Fibroblast of the conjunctiva (primary cell): Measurements from ENCODE around the gene SYCP2.

ENCODE experiments used
- DNase-seq: peaks from one replicate; pipeline ENCODE4 v3.0.0-alpha.2; 2010; ENCODE audit warnings: low read depth

SYCP2 gene

GRCh38 chr20:59835448-59836395 is 97.7 kb downstream of the SYCP2 start:
- no peak for DNase-seq

DNA sequence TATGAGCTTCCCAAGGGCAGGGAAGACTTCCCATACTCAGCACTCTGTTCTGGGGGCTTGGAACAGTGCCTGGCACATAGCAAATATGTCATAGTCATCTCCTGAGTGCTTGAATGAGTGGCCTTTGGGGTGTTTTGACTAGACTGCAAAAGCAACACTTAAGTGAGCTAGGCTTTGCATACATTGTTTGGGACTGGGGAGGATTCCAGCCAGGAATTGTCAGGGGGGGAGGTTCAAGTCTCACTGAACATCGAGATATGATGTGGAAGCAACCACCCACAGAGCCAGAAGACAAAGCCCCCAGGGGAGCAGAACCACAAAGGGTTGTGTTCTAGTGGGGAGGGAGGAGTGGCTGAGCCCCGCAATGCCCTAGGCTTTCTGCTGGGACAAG is 98.4 kb downstream of the SYCP2 start:
- DNase-seq = no peak

DNA sequence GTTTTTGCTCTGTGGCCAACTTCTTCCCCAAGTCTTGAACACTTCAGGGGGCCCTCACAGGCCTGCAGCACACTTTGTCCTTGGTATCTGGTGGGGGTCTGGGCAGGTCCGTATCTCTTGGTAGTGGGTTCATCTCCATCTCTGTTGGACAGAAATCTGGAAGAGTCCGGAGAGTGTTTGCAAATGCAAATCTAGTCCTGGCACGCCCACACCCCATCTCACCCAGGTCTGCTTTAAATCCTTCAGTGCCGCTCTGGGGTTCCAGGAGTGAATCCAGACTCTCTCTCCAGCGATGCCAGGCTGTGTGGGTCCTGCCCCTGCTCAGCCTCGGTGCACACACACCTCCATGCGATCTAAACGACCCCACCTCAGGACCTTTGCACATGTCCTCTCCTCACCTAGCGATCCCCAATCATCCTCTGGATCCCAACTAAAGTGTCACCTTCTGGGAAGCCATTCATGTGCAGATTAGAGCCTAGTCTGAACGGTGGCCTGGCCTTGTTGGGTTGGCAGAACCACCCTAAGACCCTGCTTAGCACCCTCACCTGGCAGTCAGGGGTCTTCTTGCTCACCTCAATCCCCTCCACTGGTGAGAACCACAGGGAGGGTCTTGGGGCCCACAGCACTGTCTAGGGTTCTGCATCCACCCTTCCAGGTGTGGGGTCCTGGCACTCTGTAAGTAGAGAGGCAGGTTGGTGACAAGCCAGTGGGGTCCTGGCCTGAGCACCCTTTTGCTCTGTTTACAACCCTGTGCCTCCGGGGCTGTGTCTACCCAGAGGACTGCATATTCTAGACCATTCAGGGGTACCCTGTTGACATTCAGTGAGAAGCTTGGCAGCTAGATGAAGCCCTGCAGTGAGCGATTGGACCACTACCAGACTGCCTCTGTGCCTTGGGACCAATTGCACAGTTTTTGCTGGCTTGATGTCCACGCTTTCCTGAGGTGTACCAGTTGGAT is 100.8 kb downstream of the SYCP2 start:
- DNase-seq = no peak

DNA sequence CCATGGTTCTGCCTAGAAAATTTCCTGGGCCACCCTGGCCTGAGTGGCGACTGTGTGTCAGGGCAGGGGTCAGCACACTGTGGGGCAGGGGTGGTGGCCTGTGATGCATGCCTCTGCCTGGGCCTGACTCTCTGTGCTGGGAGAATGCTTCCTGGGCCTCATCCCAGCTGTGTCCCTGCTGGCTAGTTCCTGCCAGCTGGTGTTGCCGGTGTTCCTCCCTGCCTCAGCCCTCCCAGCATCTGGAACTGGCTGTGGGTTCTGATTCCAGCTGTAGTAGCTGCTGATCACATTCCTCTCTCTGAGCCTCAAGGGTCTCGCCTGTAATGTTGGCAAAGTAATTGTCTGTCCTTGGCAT is 101.5 kb downstream of the SYCP2 start:
- no peak for DNase-seq

GRCh38 chr20:59831024-59831915 is 102.2 kb downstream of the SYCP2 start:
- DNase-seq = no peak

- no peak for DNase-seq
These were observed 102.8 kb downstream of the SYCP2 start for GRCh38 chr20:59830665-59831023.

GRCh38 chr20:59829786-59830664 is 103.4 kb downstream of the SYCP2 start:
- no peak for DNase-seq

DNA sequence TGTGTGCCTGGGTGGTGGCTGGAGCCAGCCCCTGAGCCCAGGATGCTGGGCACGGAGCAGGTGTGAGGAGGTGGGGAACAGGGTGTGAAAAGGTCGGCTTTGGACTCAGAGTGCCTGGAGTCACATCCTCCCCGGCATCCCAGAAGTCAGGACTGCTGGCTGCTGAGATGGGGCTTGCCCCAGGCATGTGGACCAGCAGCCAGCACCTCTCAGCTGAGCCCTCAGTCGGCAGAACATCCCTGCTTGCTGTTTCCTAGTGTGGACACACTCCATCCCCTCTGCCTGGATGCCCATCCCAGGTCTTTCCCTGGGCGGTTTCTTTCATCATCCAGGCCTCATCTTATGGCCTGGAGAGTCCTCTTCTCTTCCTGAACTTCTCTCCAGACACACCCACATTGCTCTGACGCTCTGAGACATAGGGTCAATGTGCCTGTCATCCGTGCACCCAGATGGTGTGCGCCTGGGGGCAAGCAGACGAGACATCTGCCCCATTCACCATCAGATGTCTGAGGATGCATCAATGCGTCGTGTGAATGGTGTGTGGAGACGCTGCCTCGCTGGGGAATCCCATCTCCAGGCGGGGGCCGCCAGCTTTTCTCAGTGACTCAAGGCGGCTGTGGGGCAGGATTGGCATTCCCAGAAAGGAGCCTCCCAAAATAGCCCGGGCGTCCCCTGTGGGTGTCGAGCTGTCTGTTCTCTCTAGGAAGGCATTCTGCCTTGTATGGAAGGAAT is 104.2 kb downstream of the SYCP2 start:
- DNase-seq = no peak

GRCh38 chr20:59828125-59829053 is 105.0 kb downstream of the SYCP2 start:
- no peak for DNase-seq

DNA sequence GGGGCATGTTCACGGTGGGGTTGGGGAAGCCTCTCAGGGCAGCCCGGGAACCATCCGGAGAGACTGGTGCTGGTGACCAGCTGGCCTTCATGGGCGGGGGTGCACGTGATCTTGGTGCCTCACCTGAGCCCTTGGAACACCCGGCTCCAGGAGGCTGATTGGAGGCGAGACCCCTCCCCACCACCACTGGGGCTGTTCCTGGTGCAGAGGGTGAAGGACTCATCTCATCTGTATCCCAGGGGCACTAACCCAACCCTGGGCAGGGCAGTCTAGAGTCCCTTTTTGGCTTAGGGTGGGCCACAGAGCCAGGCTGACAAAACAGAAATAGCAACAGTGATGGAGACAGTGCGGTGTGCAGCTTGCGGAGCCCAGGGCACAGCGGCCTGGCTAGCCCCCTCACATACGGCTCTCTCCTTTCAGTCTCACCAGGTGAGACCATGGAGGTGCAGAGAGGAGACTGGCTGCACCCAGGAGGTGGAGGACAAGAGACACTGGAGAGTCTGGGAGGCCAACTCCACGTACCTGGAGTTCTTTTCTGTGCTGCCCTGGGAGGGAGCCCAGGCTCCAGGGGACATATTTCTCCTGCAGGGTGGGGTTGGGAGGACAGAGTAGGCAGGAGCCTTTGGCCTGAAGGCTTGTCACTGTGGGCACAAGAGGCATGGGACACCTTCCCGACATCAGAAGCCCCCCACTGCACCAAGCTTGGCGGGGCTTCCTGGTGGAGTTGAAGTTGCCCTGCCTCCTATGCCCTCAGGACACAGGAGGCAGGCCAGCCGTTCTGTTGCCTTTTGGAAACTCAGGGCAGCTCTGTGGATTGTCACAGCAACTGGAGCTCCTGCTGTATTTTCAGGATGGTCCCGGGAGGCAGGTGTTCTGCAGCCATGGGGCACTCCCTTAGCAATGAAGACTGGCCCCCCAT is 106.0 kb downstream of the SYCP2 start:
- no peak for DNase-seq

GRCh38 chr20:59825944-59826759 is 107.3 kb downstream of the SYCP2 start:
- no peak for DNase-seq

GRCh38 chr20:59825563-59825920 is 107.9 kb downstream of the SYCP2 start:
- DNase-seq = no peak

DNA sequence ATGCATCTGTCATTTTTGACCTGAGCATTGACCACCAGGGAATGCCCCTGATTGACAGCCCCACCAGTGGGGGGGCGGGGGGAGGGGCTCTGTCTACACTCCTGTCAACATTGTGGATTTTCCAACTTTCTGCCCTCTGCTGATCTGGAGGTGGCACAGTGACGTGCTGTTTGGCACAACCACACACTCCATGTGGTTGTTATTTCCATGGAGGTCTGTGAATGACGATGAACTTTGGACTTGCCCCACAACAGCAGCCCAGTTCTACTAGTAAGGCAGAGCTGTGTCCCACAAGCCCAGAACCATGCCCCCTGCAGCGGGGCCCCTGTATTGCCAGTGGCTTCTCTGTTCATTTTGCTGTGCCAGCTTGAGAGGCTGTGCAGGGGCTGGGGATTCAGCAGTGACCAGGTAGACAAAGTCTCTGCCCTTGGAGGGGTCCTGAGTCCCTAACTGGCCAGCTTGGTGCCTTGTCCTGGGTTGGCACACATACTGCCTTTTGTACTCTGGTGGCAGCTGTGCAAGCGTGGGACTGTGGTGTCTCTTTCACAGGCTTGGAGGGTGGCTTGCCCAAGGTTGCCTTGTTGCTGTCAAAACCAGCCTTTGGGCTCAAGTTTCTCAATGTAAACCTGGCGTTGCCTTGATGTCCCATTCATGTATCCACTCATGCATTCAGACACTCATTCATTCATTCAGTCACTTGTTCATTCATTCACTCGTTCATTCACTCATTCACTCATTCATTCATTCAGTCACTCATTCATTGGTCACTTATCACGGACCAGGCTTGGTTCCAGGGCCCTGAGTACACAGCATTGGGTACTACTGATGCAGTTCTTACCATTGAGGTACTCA is 108.5 kb downstream of the SYCP2 start:
- no peak for DNase-seq

DNA sequence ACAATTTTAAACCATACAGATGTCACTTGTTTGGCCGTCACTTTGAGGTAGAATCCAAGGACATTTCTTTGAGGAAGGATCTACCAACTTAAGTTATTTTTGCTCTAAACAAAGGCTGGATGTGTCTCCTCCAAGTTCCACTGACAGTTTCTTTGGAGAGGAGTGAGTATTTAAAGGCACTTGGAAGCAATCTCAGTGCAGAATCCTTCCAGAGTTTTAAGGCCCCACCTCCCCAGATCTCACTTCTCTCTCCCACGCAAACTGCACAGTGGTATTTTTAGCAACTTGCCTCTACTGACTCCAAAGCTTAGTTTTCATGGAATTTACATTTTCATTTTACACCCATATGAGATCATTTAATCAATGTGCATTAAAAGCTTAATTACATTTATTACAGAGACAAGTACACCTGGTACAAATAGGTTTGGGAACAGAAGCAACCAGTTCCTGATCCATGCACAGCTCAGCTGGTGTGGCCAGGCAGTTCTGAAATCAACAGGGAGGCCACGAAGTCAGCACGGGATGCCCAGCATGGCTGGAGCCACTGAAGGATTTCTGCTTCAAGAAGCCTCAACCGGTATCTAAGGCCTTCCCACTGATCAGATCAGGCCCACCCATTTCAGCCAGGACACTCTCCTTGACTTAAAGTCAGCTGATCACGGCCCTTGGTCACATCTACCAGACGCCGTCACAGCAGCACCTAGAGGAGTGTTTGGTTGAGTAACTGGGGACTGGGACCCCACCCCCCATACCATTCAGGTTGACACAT is 109.8 kb downstream of the SYCP2 start:
- DNase-seq = no peak

- no peak for DNase-seq
These were observed 110.4 kb downstream of the SYCP2 start for GRCh38 chr20:59823030-59823423.
